HG02852 (cell line): ENCODE results near the gene CNGB1.

Source experiments
- ATAC-seq: cut with Tn5 transposase; IDR thresholded peaks from one replicate; pipeline ENCODE4 v1.9.1; 2021; ENCODE audit warnings: mild to moderate bottlenecking, moderate library complexity; ENCODE audit not compliant: unreplicated experiment

Gene CNGB1

GRCh38 chr16:57834936-57835335 lies 136.0 kb downstream of the CNGB1 start:
- ATAC-seq: no peak
